SJCRH30 (cell line): Measurements from ENCODE around the gene CCDC170. TPM values are rescaled to one million over a fixed set of nuclear protein-coding genes. Genes with fewer than 3 reads are reported as not detected.
"Not testable (repeated sequence)": the region's sequence is repeated elsewhere in the genome, so short reads cannot be mapped to it uniquely, and the experiment has no call there.

Source experiments
- DNase-seq, 2 experiments: peaks; one replicate each; pipeline ENCODE4 v3.0.0-alpha.2; 2015 to 2020
- H3K27ac ChIP-seq: fragments of 250-450 bp; sonication (Bioruptor Pico); 2 replicates; pipeline ENCODE4 v1.5.1; 2020; ENCODE audit warnings: mild to moderate bottlenecking, moderate library complexity
- H3K27me3 ChIP-seq: fragments of 250-450 bp; sonication (Bioruptor Pico); 2 replicates; pipeline ENCODE4 v1.5.1; 2020; ENCODE audit warnings: mild to moderate bottlenecking, moderate library complexity
- H3K36me3 ChIP-seq: fragments of 250-450 bp; sonication (Bioruptor Pico); 2 replicates; pipeline ENCODE4 v1.5.1; 2020; ENCODE audit warnings: mild to moderate bottlenecking, moderate library complexity
- H3K4me1 ChIP-seq: fragments of 250-450 bp; sonication (Bioruptor Pico); 2 replicates; pipeline ENCODE4 v1.5.1; 2020; ENCODE audit warnings: mild to moderate bottlenecking, moderate library complexity
- H3K4me3 ChIP-seq: fragments of 250-450 bp; sonication (Bioruptor Pico); 2 replicates; pipeline ENCODE4 v1.5.1; 2020; ENCODE audit warnings: mild to moderate bottlenecking, moderate library complexity
- H3K9me3 ChIP-seq: fragments of 250-450 bp; sonication (Bioruptor Pico); replicated peaks from 2 replicates; pipeline ENCODE4 v1.5.1; 2020; ENCODE audit warnings: mild to moderate bottlenecking, moderate library complexity
- total RNA-seq: library from RNA; depleted of rRNA; stranded (reverse); fragments of >200 nt; shearing (Covaris generic); gene quantifications from 2 replicates; pipeline ENCODE4 v1.2.3, GENCODE V29; 2014

The CCDC170 gene
- total RNA-seq, 1 experiment from 2014 or later: not detected

- Histone ChIP-seq H3K36me3 (no peaks in the 10 kb centered on the region), H3K4me3 (no peak overlapping the region), H3K4me1 (no peaks in the 10 kb centered on the region), H3K9me3 (no peaks in the 10 kb centered on the region), H3K27me3 (no peaks in the 10 kb centered on the region), H3K27ac (no peak overlapping the region)
- DNase-seq: no peak
Observed at GRCh38 chr6:151506761-151507160, 12.9 kb downstream of the CCDC170 start.

GRCh38 chr6:151509048-151509447 lies 15.2 kb downstream of the CCDC170 start:
- no peak overlapping the region for H3K4me3 ChIP-seq
- DNase-seq: no peak
- H3K9me3 ChIP-seq: no peaks in the 10 kb centered on the region
- no peak overlapping the region for H3K27ac ChIP-seq
- H3K27me3 ChIP-seq: no peaks in the 10 kb centered on the region
- no peaks in the 10 kb centered on the region for H3K4me1 ChIP-seq
- H3K36me3 ChIP-seq: no peaks in the 10 kb centered on the region

- no peaks in the 10 kb centered on the region for H3K4me1 ChIP-seq
- no peaks in the 10 kb centered on the region for H3K27me3 ChIP-seq
- H3K4me3 ChIP-seq: no peak overlapping the region
- no peak overlapping the region for H3K27ac ChIP-seq
- H3K9me3 ChIP-seq: no peaks in the 10 kb centered on the region
- no peaks in the 10 kb centered on the region for H3K36me3 ChIP-seq
- no peak for DNase-seq
Observed at GRCh38 chr6:151512481-151512880, 18.7 kb downstream of the CCDC170 start.

GRCh38 chr6:151514000-151514730 lies 20.3 kb downstream of the CCDC170 start:
- DNase-seq: no peak
- Histone ChIP-seq H3K27ac (no peak overlapping the region), H3K36me3 (no peaks in the 10 kb centered on the region), H3K27me3 (no peaks in the 10 kb centered on the region), H3K9me3 (no peaks in the 10 kb centered on the region; the same call in 1 of the 2 replicates), H3K4me3 (no peak overlapping the region), H3K4me1 (no peaks in the 10 kb centered on the region)

GRCh38 chr6:151518992-151519391 lies 25.2 kb downstream of the CCDC170 start:
- peaks cover 16% of the 10 kb centered on the region for H3K9me3 ChIP-seq
- not testable (repeated sequence) for H3K27me3 ChIP-seq, H3K4me1 ChIP-seq, H3K4me3 ChIP-seq, DNase-seq, H3K27ac ChIP-seq, H3K36me3 ChIP-seq

- DNase-seq: no peak
- Histone ChIP-seq H3K4me3 (no peak overlapping the region), H3K4me1 (no peaks in the 10 kb centered on the region), H3K27me3 (no peaks in the 10 kb centered on the region), H3K36me3 (no peaks in the 10 kb centered on the region), H3K9me3 (peaks cover 16% of the 10 kb centered on the region), H3K27ac (no peak overlapping the region)
Observed at GRCh38 chr6:151523034-151523433, 29.2 kb downstream of the CCDC170 start.

- H3K27me3 ChIP-seq: no peaks in the 10 kb centered on the region
- no peaks in the 10 kb centered on the region for H3K36me3 ChIP-seq
- H3K4me3 ChIP-seq: no peak overlapping the region
- H3K27ac ChIP-seq: no peak overlapping the region
- no peaks in the 10 kb centered on the region for H3K4me1 ChIP-seq
- H3K9me3 ChIP-seq: peaks cover 16% of the 10 kb centered on the region
- no peak for DNase-seq
Observed at GRCh38 chr6:151524059-151524458, 30.2 kb downstream of the CCDC170 start.

- Histone ChIP-seq H3K4me3 (no peak overlapping the region), H3K27ac (no peak overlapping the region), H3K9me3 (peaks cover 3% of the 10 kb centered on the region; the same call in 1 of the 2 replicates), H3K27me3 (no peaks in the 10 kb centered on the region), H3K4me1 (peaks cover 5% of the 10 kb centered on the region; the same call in 1 of the 2 replicates), H3K36me3 (no peaks in the 10 kb centered on the region)
- no peak for DNase-seq
Observed at GRCh38 chr6:151534576-151534975, 40.8 kb downstream of the CCDC170 start.

GRCh38 chr6:151535476-151536187 lies 41.8 kb downstream of the CCDC170 start:
- no peaks in the 10 kb centered on the region for H3K27me3 ChIP-seq
- H3K4me3 ChIP-seq: no peak overlapping the region
- H3K36me3 ChIP-seq: no peaks in the 10 kb centered on the region
- peaks cover 8% of the 10 kb centered on the region; the same call in 1 of the 2 replicates for H3K9me3 ChIP-seq
- no peak overlapping the region for H3K27ac ChIP-seq
- H3K4me1 ChIP-seq: peaks cover 6% of the 10 kb centered on the region; the same call in 1 of the 2 replicates
- DNase-seq: no peak

GRCh38 chr6:151536188-151536479 lies 42.3 kb downstream of the CCDC170 start:
- no peak for DNase-seq

GRCh38 chr6:151537556-151537955 lies 43.7 kb downstream of the CCDC170 start:
- Histone ChIP-seq H3K27me3 (no peaks in the 10 kb centered on the region), H3K27ac (no peak overlapping the region), H3K36me3 (no peaks in the 10 kb centered on the region), H3K4me3 (no peak overlapping the region), H3K9me3 (peaks cover 8% of the 10 kb centered on the region; the same call in 1 of the 2 replicates), H3K4me1 (peaks cover 12% of the 10 kb centered on the region)
- no peak for DNase-seq

More at GRCh38 chr6:151536188-151536479, 42.3 kb downstream of the CCDC170 start:
- Histone ChIP-seq H3K4me1 (peaks cover 6% of the 10 kb centered on the region; the same call in 1 of the 2 replicates), H3K27ac (no peak overlapping the region), H3K27me3 (no peaks in the 10 kb centered on the region), H3K4me3 (no peak overlapping the region), H3K9me3 (peaks cover 8% of the 10 kb centered on the region; the same call in 1 of the 2 replicates), H3K36me3 (no peaks in the 10 kb centered on the region)

- no peak overlapping the region for H3K4me3 ChIP-seq
- no peaks in the 10 kb centered on the region for H3K27me3 ChIP-seq
- no peak for DNase-seq
- H3K4me1 ChIP-seq: peaks cover 20% of the 10 kb centered on the region
- H3K36me3 ChIP-seq: no peaks in the 10 kb centered on the region
- H3K27ac ChIP-seq: no peak overlapping the region
- peaks cover 8% of the 10 kb centered on the region; the same call in 1 of the 2 replicates for H3K9me3 ChIP-seq
Observed at GRCh38 chr6:151539506-151540268, 45.9 kb downstream of the CCDC170 start.

GRCh38 chr6:151544453-151544852 lies 50.6 kb downstream of the CCDC170 start:
- H3K4me3 ChIP-seq: no peak overlapping the region
- H3K9me3 ChIP-seq: peaks cover 6% of the 10 kb centered on the region; the same call in 1 of the 2 replicates
- no peak overlapping the region for H3K27ac ChIP-seq
- no peaks in the 10 kb centered on the region for H3K36me3 ChIP-seq
- H3K4me1 ChIP-seq: peaks cover 17% of the 10 kb centered on the region
- no peaks in the 10 kb centered on the region for H3K27me3 ChIP-seq
- DNase-seq: no peak

GRCh38 chr6:151544884-151545283 lies 51.1 kb downstream of the CCDC170 start:
- peaks cover 14% of the 10 kb centered on the region for H3K4me1 ChIP-seq
- H3K36me3 ChIP-seq, H3K27me3 ChIP-seq, H3K4me3 ChIP-seq, H3K9me3 ChIP-seq, DNase-seq, H3K27ac ChIP-seq: not testable (repeated sequence)
